NK-92 (cell line): ENCODE results near the gene DAAM1.

Source experiments
- DNase-seq: peaks from one replicate; lab custom pipeline; 2025; ENCODE audit not compliant: unreplicated experiment; lab: John Stamatoyannopoulos, UW

DAAM1 gene

DNA sequence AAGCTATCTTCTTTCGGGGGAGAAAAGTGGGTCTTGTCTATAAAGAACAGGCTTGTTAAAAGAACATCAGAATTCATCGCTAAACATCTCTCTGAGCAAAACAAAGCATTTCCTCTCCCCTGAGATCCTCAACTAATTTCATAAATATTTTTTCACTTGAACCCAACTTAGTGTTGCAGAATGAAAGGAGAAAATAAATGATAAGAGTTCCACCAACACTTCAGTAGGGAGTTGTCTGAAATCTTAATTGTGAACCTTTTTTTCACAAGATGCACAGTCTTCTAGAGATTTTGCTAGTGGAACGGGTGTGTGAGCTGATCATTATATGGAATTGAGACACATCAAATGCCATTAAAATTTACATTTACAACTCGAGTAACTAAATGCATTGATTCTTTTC lies 1.3 kb upstream of the DAAM1 start:
- no peak for DNase-seq

DNA sequence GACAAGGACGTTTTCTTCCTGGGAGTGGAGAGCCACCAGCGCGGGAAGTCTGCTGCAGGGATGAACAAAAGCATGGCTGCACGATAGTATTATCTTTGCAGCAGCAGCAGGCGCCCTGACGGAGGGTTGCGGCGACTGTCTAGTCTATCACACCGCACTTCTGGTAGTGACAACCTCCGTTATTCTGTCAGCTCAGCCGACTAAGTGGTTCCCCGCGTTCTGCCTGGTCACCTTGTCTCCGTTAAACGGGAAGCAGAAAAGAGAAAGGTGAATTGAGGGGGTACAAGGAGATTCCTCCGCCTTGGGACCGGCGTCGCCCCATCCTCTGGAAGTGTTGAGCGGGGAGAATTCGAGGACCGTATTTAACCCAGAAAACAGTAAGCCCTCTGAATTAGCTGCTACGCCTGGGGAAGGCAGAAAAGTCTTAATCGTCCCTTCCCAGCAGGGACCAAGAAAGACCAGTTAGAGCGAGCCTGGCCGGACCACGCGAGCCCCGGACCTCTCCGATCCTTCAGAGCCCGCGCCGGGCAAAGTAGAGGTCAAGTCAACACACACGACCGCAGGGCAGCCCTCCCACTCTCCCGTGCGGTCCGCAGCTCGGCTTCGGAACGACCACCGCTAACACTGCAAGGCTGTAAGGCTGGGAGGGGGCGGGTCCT lies 536 bp upstream of the DAAM1 start:
- DNase-seq = no peak

DNA sequence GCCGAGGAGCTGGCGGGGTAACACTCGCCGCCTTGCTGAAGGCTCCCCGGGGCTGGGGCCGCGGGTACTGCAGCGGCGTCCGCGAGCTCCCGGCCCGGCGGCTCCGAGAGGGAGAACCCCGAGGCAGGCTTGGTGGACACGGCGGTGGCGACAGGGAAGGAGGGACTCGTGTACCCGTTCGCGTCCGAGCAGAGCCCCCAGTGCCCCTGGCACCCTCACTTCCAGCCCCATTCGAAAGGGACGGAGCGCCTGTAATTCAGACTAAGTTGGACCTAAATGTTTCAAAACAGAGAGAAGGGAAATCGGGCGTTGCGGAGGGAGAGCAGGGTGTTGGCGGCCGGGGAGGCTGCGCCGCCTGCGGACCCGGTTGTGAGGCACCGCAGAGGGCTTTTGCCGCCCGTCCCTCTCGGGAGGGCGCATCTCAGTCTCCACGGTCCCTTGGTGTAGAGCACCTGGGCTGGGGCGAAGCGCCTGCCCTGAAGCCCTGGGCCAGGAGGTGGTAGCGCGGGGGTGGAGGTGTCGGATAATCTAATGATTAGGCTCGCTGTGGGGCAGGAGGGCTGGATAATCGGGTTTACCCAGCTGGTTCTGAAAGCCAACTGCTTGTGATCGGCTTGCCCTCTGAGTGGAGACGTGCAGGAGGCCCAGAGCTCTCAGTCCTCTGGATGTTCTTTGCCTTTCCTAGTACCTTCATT lies 771 bp downstream of the DAAM1 start:
- no peak for DNase-seq

DNA sequence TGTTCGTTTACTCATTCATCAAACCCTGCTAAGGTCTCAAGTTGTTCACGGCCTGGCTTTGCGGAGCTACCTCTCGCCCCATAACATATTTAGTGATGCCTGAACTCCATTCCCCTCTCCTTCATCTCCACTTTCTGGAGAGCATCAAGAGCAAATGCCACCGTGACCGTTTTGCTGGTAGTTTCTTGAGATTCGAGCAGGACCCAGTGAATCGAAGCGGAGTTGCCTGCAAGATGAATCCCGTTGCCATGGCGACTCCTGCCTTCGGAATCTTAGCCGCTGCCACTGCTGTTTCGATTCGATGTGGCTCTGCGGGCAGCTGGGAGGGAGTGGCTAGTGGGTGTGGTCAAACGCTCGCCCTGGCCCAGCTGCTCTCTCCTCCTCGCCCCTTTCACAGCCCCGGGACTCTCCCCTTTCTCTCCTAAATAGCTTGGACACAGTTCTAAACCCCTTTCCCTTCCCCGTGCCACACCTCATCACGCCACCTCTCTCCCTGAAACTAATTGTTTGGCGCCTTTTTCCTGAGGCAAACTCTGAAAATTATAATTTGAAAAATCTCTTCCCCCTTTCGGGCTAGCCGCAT lies 1.4 kb downstream of the DAAM1 start:
- DNase-seq = no peak

DNA sequence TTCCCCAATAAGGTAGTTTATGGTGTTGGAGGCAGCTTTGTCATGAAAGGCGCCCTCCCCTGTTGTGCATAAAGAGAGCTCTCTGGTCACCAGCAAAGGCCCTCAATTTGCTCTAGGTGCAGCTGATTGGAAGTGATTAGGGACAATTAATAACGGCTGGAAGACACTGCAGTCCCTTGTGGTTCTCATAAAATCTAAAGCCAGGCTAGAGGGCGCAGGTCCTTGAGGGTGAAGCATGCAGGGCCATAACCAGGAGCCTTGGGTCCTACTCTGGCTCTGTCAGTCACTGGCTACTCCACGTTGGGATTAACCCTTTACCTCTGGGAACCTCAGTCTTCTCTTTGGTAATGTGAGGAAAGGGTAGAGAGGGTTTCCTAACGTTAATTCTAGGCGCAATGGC lies 1.9 kb downstream of the DAAM1 start:
- DNase-seq = no peak

DNA sequence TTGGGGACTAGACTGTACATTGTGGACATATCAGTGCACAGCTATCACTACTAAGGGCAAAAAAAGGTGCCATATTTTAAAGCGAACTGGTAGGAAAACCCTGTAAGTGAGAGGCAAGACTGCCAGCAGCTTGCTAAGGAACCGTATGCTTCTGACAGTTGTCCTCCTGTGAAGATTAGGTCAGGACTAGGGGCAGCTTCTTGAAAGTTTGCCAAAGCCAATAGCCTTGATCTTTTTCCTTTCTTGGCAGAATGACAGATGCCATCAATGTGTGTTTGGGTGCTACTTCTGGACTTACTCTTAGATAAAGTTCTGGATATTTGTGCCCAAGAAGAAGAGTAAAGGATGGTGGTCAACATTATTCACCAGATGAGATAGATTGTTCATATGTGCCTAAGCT lies 7.4 kb downstream of the DAAM1 start:
- no peak for DNase-seq

DNA sequence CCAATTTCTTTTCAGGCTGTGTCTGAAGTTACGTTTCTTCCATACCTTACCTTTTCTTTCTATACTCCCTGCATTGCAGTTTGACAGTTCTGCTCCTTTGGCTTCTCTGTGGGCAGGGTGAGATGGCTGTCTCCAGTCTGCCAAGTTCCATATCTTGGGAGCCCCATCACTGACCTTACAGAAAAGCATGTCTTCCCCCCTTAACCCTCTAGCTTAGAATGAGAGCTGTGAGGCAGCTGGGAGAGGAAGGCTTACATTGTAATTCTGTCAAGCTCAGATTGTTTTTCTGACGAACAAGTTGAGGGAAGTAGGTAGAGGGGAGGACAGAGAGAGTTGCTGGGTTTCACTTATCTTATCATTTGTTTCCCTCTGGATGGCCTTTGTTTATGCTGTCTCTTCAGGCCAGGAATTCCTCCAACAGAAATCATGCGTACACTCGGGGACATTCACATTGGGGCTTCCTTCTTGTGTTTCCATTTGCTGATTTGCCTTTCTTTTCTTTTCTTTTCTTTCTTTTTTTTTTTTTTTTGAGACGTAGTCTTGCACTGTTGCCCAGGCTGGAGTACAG lies 9.3 kb downstream of the DAAM1 start:
- no peak for DNase-seq

DNA sequence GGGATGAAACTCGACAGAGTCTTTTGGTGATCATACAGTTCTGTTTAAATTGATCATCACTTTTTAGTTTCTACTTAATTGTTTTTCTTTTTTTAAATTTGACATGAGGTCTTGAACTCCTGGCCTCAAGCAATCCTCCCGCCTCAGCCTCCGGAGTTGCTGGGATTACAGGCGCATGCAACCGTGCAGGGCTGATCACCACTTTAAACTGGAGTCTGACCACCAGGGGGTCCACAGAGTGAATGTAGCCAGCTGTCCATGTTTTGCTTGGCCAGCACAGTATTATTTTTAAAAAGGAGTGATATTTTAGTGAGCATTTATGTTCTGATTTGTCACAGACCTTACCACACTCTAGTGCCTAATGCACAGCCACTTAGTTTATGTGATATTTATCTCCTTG lies 10.7 kb downstream of the DAAM1 start:
- no peak for DNase-seq

DNA sequence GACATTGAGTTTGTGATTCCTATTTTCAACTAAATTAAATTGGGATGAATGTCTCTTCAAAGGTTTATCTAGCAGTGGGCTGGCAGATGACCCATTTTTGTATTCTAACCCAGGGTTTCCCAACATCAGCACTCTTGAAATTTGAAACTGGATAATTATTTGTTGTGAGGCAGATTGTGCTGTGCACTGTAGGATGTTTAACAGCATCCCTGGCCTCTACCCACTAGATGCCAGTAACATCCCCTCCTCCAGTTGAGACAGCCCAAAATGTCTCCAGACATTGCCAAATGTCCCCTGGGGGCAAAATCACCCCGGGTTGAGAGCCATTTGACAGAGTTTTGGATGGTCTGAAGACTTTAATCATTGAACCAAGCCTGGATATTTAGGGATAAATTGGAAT lies 11.1 kb downstream of the DAAM1 start:
- DNase-seq = no peak

DNA sequence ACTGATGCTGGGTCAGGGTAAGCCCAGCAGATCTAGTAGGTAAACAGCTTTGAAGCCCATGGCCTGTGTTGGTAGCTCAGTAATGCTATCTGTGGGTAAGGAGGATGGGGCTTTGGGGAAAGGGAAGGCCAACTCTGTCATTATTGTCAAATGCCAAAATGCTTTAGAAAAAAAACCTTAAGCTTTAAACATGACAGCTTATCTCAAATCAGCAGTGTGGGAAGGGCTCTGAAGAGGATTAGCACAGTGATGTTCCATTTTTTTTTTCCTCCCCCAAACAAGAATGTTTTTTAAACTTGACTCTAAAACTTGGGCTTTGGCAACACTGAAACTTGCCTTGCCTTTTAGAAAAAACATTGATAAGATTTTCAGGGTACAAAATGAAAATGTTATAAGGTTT lies 11.7 kb downstream of the DAAM1 start:
- no peak for DNase-seq

DNA sequence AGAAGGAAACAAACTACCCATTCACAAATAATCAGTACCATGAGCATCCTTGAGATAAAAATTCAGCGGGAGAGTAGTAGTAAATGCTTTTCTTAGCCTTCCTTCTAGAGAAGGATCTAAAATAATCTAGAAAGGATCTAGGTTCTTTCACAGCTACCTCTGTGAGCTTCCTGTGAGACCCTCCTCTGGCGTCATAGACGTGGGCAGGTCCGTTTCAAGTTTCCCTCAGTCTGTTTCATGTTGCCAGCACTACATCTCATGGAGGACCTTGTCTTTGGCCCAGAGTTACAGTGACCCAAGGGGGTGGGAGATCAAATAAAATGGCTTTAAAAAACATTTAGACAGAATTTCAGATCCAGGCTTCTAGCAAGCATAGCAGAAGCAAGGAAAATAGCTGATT lies 13.6 kb downstream of the DAAM1 start:
- DNase-seq = no peak

DNA sequence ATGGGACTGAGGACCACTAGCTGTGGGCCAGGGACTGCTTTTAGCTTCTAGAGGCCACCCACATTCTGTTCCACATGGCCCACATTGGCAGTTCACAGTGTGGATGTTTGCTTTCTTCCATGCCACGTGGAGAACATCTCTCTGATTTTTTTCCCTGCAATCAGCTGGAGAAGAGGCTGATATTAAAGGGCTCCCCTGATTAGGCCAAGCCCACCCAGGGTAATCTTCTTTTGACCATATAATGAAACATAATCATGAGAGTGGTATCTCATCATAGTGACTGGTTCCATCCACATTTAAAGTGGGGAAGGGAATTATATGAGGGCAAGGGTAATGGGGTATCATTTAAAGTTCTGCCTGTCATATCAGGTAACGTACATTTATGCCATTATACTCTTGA lies 15.8 kb downstream of the DAAM1 start:
- DNase-seq = no peak

DNA sequence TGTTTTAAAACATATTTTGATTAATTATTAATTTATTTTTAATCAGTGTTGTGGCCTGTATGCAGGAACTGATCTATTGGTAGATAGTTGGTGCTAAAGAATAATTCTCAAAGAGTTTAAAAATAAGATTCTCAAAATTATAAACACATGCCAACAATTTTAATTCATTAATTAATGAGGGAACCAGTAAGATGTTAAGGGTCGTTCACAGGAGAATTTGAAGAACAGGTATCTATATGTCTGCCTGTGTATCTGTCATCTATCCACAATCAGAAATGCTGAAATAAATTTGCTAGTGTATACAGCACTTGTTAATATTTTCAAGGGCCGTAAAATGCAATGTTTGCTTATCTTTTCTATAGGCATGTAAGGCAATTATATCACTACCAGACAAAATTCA lies 18.4 kb downstream of the DAAM1 start:
- DNase-seq = no peak

DNA sequence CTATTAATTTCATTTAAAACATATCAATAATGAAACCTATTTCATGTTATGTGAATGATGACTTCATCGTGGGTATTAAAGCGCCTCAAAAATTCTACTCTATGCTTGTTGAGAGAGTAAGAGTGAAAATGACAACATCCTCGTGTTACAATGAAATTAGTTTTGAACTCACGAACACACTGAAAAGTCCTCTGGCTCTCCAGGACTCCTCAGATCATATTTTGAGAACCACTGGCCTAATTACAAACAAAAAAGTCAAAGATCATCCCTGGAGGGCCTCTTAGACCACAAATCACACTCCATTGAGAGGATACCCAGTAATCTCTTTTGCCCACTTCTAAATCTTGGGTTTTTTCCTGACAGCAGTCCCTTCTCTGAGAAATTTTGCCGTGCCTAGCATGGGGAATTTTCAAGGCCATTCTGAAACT lies 19.1 kb downstream of the DAAM1 start:
- no peak for DNase-seq

DNA sequence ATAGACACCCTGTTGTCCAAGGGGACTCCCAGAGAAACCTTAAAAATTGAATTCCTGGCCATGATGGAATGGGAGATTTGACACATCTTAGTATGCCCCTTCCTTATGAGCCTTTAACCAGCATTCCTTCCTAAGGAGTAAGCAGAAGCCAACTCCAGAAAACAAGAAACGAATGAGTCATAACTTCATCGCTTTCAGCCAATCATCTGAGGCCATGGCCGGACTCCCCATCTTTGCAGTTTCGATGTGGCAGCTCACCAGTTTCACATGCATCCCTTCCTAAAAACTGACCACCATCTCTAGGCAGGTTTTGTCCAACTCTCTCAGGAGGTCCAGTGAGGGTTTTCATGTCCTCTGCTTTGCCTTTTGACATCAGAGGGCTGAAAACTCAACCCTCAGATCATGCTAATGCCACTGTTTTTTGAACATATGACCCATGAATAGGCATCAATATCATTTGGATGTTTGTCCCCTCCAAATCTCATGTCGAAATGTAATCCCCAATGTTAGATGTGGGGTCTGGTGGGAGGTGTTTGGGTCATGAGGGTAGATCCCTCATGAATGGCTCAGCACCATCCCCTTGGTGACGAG lies 19.9 kb downstream of the DAAM1 start:
- no peak for DNase-seq

DNA sequence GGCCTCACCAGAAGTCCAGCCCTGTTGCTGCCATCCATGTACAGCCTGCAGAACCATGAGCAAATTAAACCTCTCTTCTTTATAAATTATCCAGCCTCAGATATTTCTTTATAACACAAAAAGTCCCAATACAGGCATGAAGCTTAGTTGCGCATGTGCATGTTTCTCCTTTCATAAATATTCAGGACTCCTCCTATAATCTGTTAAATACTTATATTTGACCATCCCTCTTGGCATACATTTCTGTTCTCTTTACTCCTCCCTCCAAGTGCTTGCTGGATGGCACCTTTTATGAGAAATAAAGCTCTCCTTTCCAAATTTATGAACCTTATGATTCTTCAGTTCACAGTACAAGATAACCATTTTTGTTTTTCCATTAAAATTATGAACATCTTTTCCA lies 20.5 kb downstream of the DAAM1 start:
- no peak for DNase-seq

DNA sequence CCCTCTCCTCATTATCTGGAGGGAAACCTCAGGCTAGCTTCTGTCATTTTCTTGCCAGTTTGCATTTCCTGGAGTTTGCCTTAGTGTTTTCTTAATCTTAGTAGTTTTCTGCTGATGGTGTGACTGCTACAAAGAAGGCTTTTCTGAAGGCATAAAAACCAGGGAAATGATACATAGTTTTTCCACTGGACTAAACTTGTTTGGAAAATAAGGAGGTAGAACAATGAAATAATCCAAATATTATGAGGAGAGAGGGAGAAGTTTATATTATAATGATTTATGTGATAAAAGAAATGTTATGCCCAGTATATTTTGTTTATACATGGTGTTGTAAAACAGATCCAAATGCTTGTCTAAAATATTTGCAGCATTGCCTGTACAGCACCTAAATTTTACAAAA lies 22.2 kb downstream of the DAAM1 start:
- no peak for DNase-seq

DNA sequence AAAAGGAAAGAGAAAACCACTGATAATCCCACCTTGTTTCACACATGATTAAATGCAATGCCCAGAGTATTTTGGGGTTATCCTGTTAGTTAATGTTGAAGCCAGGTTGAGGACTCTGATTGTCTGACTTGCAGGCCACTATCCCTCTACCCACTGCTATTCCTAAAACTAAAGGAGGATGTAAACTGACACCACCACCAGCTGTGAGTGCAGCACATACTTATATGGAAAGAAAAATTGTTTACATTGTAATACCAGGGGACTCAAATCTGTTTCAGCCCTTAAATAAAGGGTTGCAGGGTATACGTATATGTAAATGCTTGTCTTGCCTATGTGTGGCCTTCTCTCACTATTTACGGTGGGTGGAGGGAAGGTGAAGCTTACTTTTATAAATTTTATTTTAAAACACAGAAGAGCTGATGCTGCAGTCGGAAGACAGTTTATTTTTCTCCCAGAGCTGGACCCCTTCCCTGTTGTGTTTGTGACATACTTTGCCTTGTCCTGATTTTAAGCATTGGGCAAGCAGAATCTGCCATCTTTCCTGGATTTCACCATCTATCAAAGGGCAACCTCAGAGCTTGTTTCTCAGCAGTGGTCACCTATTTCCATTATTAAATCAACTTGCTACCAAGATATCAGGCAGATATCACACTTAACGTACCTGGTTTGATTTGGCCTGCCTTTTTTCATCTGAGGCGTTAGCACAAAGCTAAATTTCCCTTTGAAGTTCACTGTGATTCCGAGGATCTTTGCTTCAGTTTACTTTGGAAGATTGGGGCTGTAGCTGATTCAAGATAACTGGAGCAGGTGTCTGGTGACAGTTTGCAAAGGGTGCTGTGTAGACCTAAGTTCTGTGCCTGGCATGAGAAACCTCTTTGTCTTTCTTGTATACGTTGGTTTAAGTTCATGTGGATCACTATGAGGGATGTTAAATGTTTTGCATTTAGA lies 25.2 kb downstream of the DAAM1 start:
- DNase-seq = no peak

DNA sequence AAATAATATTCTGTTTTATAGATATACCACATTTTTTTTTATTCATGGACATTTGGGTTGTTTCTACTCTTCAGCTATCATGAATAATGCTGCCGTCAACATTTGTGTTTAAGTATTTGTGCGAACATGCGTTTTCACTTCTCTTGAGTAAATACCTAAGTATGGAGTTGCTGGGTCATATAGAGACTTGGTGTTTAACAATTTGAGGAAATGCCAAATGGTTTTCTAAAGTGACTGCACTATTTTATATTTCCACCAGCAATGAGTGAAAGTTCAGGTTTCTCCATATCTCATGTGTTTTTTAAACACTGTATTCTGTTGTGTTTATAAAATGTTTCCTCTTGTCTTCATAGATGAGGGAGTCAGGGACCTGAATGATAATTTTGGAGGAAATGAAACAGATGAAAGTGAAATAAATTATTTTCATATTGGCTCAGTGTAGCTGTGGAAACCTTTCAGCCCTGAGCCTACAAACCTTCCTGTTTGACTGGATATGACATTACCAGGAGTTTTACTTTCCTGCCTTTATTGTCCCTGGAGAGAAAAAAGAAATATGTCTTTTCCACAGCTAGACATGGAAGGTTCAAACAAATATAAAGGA lies 26.3 kb downstream of the DAAM1 start:
- no peak for DNase-seq

DNA sequence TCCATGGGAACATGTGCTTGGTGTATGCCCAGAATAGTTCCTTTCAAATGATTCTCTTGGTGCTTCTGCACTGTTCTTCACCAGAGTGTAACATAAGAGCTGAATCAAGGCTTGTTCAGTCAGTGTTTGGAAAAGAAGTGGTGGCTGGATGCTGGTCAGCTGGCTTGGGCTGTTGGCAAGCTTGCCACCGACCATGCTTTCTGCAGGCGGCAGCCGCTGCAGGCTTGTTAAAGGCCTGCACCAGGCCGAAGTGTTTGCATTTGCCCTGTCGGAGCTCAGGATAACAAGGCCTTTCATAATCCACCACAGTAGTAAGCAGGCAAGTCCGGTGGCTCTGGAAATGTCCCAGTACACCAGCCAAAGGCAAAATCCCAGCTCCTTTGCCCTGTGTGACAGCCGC lies 26.9 kb downstream of the DAAM1 start:
- no peak for DNase-seq
